Endothelial cell of umbilical vein (primary cell): Measurements from ENCODE around the gene CLIC4. TPM values are rescaled to one million over a fixed set of nuclear protein-coding genes. Genes with fewer than 3 reads are reported as not detected.

Source experiments
- BruUV-seq: library from RNA; stranded (reverse); fragments of 400-500 nt; replicated peaks from 2 replicates; lab custom pipeline; 2021; lab: Mats Ljungman, UMichigan
- CTCF ChIA-PET: fragments of 300-600, 350-600 bp; sonication (Branson Sonifier 250); formaldehyde crosslinking; loops from one replicate; lab custom pipeline; 2021; ENCODE audit warnings: antibody characterized with exemption, inconsistent platforms; lab: Charles Lee
- POLR2A ChIA-PET: fragments of 300-600, 350-600 bp; sonication (Branson Sonifier 250); formaldehyde crosslinking; loops from one replicate; lab custom pipeline; 2021; ENCODE audit warnings: antibody characterized with exemption, inconsistent platforms; lab: Charles Lee
- DNase-seq: peaks from one replicate; pipeline ENCODE4 v3.0.0-alpha.2; 2011; ENCODE audit warnings: low read depth, low spot score
- FAIRE-seq: peaks from 2 replicates; lab custom pipeline; 2011; peaks lifted over from hg19 to GRCh38; lab: Jason Lieb, UNC
- H2AFZ ChIP-seq: 2 replicates; pipeline ENCODE4 v1.6.0; 2012; ENCODE audit warnings: low read depth, low read length, control low read depth, inconsistent platforms
- H3K27ac ChIP-seq: 2 replicates; pipeline ENCODE4 v1.5.1; 2011; ENCODE audit warnings: low read depth, mild to moderate bottlenecking, control low read depth, low read length, moderate library complexity; ENCODE audit not compliant: insufficient read depth
- H3K27me3 ChIP-seq, 2 experiments: 2 replicates each; pipeline versions ENCODE4 v1.6.0 to v1.6.1; 2011; ENCODE audit warnings: low read length in 2 of 2, mixed read lengths in 1 of 2; ENCODE audit not compliant: control insufficient read depth in 2 of 2, insufficient read depth in 2 of 2
- H3K36me3 ChIP-seq, 2 experiments: 2 replicates in 1 of 2; 3 replicates in 1 of 2; pipeline ENCODE4 v1.5.1; 2011; ENCODE audit warnings: low read length in 2 of 2, mild to moderate bottlenecking in 1 of 2, moderate library complexity in 1 of 2; ENCODE audit not compliant: control insufficient read depth in 2 of 2, insufficient read depth in 2 of 2; ENCODE audit errors: extremely low read depth in 1 of 2
- H3K4me1 ChIP-seq: 3 replicates; pipeline ENCODE4 v1.5.1; 2011; ENCODE audit warnings: mild to moderate bottlenecking, low read length; ENCODE audit not compliant: control insufficient read depth, insufficient read depth; ENCODE audit errors: extremely low read depth
- H3K4me2 ChIP-seq: 2 replicates; pipeline ENCODE4 v1.6.1; 2011; ENCODE audit warnings: low read length, control low read depth, mixed read lengths; ENCODE audit not compliant: insufficient read depth
- H3K4me3 ChIP-seq, 3 experiments: fragments of 200-600 bp in 1 of 3; sonication (generic), shearing (Covaris generic) in 1 of 3; replicated peaks in 1 of 3; 2 replicates each; pipeline ENCODE4 v1.5.1; 2011 to 2016; ENCODE audit warnings: control low read depth in 3 of 3, low read length in 3 of 3, mild to moderate bottlenecking in 2 of 3, inconsistent platforms in 1 of 3, low read depth in 1 of 3, moderate library complexity in 1 of 3; ENCODE audit not compliant: insufficient read depth in 1 of 3
- H3K79me2 ChIP-seq: 2 replicates; pipeline ENCODE4 v1.6.0; 2012; ENCODE audit warnings: low read length, inconsistent platforms; ENCODE audit not compliant: control insufficient read depth, insufficient read depth
- H3K9ac ChIP-seq: replicated peaks from 2 replicates; pipeline ENCODE3; 2011; ENCODE audit warnings: low read length, control low read depth; ENCODE audit not compliant: insufficient read depth; ENCODE audit errors: extremely low read depth
- H3K9me1 ChIP-seq: replicated peaks from 3 replicates; pipeline ENCODE4 v1.6.0; 2011; ENCODE audit warnings: mild to moderate bottlenecking, low read length; ENCODE audit not compliant: control insufficient read depth, insufficient read depth; ENCODE audit errors: extremely low read depth
- H3K9me3 ChIP-seq: replicated peaks from 2 replicates; pipeline ENCODE4 v1.5.1; 2012; ENCODE audit warnings: low read length, inconsistent platforms; ENCODE audit not compliant: control insufficient read depth, insufficient read depth
- H4K20me1 ChIP-seq: replicated peaks from 2 replicates; pipeline ENCODE3; 2011; ENCODE audit warnings: mild to moderate bottlenecking, low read length; ENCODE audit not compliant: control insufficient read depth, insufficient read depth; ENCODE audit errors: extremely low read depth
- EZH2 ChIP-seq: IDR thresholded peaks from 2 replicates; pipeline ENCODE4 v1.6.1; 2012; ENCODE audit warnings: borderline replicate concordance, low read depth, mild to moderate bottlenecking, moderate library complexity, low read length, inconsistent platforms; ENCODE audit not compliant: severe bottlenecking
- FOS ChIP-seq: IDR thresholded peaks from 2 replicates; pipeline ENCODE4 v1.6.1; 2011; ENCODE audit warnings: mild to moderate bottlenecking, low read length, moderate library complexity, borderline replicate concordance; ENCODE audit not compliant: insufficient read depth
- GATA2 ChIP-seq: IDR thresholded peaks from 2 replicates; pipeline ENCODE4 v1.7.0; 2011; ENCODE audit warnings: low read depth, mild to moderate bottlenecking, moderate library complexity, mixed read lengths, low read length; ENCODE audit not compliant: insufficient read length, insufficient read depth
- JUN ChIP-seq: IDR thresholded peaks from 2 replicates; pipeline ENCODE4 v1.6.1; 2011; ENCODE audit warnings: borderline replicate concordance, low read depth; ENCODE audit not compliant: insufficient read length, insufficient read depth
- MAX ChIP-seq: IDR thresholded peaks from 2 replicates; pipeline ENCODE4 v1.6.1; 2011; ENCODE audit not compliant: insufficient read depth, insufficient read length
- MYC ChIP-seq: IDR thresholded peaks from one replicate; pipeline ENCODE4 v1.6.1; 2011; ENCODE audit warnings: mild to moderate bottlenecking, low read depth, low read length
- POLR2A ChIP-seq: IDR thresholded peaks from 2 replicates; pipeline ENCODE4 v1.6.1; 2012; ENCODE audit warnings: low read depth, mild to moderate bottlenecking, control low read depth, low read length
- POLR2AphosphoS5 ChIP-seq: IDR thresholded peaks from 2 replicates; pipeline ENCODE4 v1.6.1; 2012; ENCODE audit warnings: low read depth, mild to moderate bottlenecking, control low read depth, low read length, moderate library complexity; ENCODE audit not compliant: insufficient read depth
- dilution Hi-C: fragments of 300-500 bp; cut with MboI; formaldehyde crosslinking; loops from one replicate; pipeline ENCODE4 v1.15.0; 2019; ENCODE audit warnings: low sequenced_read_pairs; ENCODE audit not compliant: extremely low pct_ligation_motif_present
- intact Hi-C: fragments of 100-400 bp; cut with micrococcal nuclease; formaldehyde crosslinking; loops from one replicate; pipeline ENCODE4 v1.10.0; 2022
- polyA plus RNA-seq, 4 experiments: library from polyadenylated mRNA; depleted of rRNA in 3 of 4; stranded (reverse) in 3 of 4; unstranded in 1 of 4; fragments of >200 nt; gene quantifications; 2 replicates each; pipeline versions ENCODE4 v1.2.1 to v1.2.3, GENCODE V29; 2011 to 2012; ENCODE audit warnings: missing spikeins in 1 of 4
- total RNA-seq: library from RNA; stranded (reverse); gene quantifications from 2 replicates; pipeline ENCODE4 v1.2.3, GENCODE V29; 2021
- TF ChIP-seq, protein P1 (sequence below), 2 donors: IDR thresholded peaks; 1 replicate in 1 of 2; 2 replicates in 1 of 2; pipeline ENCODE4 v1.5.1; 2011; ENCODE audit warnings: low read length in 2 of 2, mild to moderate bottlenecking in 2 of 2, moderate library complexity in 2 of 2, control low read depth in 1 of 2, inconsistent platforms in 1 of 2, low read depth in 1 of 2; ENCODE audit not compliant: insufficient read depth in 1 of 2; ENCODE audit errors: extremely low read depth in 1 of 2

CLIC4 gene
- total and polyA plus RNA-seq, 2 donors (not counting 3 experiments of a cell fraction or from before 2014, with no cell fraction given), result 97.5 to 330 TPM

- Histone ChIP-seq H3K9me1 (no peaks in the 10 kb centered on the region), H3K79me2 (no peaks in the 10 kb centered on the region), H4K20me1 (no peaks in the 10 kb centered on the region), H3K4me3 (no peak overlapping the region), H3K9me3 (no peaks in the 10 kb centered on the region), H3K27me3 (no peaks in the 10 kb centered on the region), H2AFZ (no peak overlapping the region), H3K4me2 (no peak overlapping the region), H3K36me3 (no peaks in the 10 kb centered on the region), H3K4me1 (peaks cover 5% of the 10 kb centered on the region), H3K27ac (no peak overlapping the region), H3K9ac (no peak overlapping the region)
- TF ChIP-seq FOS (no peak), MYC (no peak), POLR2AphosphoS5 (no peak), EZH2 (no peak), POLR2A (no peak), MAX (no peak), GATA2 (no peak), JUN (no peak)
- TF ChIP-seq, protein P1, sequence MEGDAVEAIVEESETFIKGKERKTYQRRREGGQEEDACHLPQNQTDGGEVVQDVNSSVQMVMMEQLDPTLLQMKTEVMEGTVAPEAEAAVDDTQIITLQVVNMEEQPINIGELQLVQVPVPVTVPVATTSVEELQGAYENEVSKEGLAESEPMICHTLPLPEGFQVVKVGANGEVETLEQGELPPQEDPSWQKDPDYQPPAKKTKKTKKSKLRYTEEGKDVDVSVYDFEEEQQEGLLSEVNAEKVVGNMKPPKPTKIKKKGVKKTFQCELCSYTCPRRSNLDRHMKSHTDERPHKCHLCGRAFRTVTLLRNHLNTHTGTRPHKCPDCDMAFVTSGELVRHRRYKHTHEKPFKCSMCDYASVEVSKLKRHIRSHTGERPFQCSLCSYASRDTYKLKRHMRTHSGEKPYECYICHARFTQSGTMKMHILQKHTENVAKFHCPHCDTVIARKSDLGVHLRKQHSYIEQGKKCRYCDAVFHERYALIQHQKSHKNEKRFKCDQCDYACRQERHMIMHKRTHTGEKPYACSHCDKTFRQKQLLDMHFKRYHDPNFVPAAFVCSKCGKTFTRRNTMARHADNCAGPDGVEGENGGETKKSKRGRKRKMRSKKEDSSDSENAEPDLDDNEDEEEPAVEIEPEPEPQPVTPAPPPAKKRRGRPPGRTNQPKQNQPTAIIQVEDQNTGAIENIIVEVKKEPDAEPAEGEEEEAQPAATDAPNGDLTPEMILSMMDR (IDR thresholded peaks at IDR 0.05; ENCODE audit: extremely low read depth in 1 of 2, insufficient read depth in 1 of 2, low read depth in 1 of 2, low read length in 2 of 2), result no peak
- no TSS peak for BruUV-seq
- dilution Hi-C loops (no loop called here), intact Hi-C loops (no loop called here)
- ChIA-PET POLR2A (no interaction called here), CTCF (interaction anchor here (0.8 to 2.5 kb wide), 3 partner anchors 13 to 241 kb away, joined by 3 to 10 read pairs (median 5); no protein-coding TSS in a partner anchor)
- FAIRE-seq, result no peak
- no peak for DNase-seq
Observed at GRCh38 chr1:24860841-24861240, 115.6 kb downstream of the CLIC4 start.
